ENCODE data around the gene FMNL1. TPM values are rescaled to one million over a fixed set of nuclear protein-coding genes. Genes with fewer than 3 reads are reported as not detected.

The FMNL1 gene
- polyA plus RNA-seq, 1 donor = 5.7 TPM

DNA sequence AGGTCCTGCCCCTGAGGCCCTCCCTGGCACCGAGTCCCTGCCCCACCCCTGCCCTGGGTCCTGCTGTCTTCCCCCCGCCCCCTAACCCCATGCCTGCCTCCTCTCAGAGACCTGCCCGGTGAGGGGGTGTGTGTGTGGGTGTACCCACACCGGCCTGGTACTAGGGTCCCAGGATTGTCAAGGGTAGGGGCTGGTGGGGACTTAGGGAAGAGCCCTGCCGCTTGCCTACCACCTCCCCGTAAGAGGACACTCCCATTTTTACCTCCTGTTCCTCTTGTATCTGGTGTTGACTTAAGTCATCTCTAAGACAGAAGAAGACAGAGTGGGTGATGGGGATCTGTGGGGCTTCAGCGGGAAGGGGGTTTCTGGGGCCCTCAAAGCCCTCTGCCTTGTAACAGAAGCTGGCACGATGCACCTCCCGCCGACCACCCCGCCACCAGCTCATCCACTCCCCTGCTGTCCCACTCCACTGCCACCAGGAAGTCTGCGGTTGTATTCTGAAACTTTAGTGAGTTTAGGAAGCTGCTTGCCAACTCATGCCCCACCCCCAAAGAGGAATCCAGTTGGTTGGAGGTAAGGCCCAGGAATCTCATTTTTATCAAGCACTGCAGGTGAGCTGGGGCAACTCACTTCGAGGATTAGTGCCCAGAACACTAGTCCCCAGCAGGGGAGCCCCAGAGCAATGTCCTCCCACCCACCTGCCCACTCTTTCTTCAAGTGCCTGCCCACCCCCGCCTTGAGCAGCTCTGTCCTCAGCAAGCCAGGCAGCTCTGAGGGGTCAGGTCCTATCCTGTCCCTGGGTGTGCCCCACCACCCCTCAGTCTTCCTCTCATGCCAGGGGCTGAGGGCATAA lies 34.7 kb downstream of the FMNL1 start:
- DNase-seq = no peak

DNA sequence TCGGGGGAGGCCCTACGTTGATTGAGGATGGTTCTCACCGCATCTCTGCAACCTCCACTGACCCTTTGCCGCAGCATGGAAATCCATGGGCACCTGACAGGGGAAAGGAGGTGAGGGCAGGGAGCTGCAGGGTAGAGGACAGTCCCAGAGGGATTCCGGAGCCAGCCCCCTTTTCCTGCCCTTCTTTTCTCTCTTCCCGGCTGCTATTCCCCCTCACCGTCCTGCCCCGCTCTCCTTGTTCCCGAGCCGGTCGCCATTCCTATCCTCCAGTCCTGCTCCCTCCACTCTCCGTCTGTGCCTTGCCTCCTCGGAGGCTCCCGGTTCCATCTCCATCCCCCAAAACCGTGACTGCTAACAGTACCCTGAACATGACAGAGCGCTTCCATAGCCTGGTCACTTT lies 35.4 kb downstream of the FMNL1 start:
- no peak for DNase-seq

DNA sequence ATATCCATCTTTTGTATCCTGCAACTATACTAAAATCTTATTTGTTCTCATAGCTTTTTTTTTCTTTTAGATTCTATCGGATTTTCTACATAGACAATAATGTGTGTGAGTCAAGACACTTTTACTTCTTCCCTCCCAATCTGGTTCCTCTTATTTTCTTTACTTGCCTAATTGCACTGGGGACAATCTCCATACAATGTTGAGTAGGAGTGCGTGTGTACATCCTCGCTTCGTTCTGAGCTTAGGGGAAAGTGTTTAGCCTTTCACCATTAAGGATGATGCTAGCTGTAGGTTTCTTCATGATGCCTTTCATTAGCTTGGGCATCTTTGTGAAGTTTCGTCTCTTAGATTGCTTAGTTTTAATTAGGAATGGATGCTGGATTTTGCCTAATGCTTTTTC lies 37.3 kb downstream of the FMNL1 start:
- no peak for DNase-seq

DNA sequence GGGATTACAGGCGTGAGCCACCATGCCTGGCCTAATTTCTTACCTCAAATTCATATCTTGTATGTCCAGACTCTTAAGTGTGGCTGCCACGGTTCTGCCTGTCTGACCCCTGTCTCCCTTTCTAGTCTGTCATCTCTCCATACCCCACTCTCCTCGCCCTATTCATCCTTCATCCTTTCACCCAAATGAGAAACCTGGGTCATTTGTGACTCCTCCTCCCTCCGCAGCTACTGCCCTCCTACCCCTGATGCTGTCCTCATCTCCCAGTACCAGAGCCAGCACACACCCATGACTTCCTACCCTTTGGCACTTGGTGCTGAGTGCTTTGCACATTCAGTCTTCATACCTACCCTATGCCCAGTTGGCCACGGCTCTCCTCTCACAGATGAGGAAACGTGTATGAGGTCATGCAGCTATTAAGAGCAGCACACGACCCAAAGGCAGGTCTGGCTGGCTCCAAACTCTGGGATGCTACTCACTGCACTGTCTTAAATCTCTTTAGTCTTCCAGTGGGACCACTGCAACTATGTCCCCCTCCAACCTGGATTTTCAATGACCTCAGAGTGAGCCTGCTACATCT lies 38.6 kb downstream of the FMNL1 start:
- DNase-seq = no peak

DNA sequence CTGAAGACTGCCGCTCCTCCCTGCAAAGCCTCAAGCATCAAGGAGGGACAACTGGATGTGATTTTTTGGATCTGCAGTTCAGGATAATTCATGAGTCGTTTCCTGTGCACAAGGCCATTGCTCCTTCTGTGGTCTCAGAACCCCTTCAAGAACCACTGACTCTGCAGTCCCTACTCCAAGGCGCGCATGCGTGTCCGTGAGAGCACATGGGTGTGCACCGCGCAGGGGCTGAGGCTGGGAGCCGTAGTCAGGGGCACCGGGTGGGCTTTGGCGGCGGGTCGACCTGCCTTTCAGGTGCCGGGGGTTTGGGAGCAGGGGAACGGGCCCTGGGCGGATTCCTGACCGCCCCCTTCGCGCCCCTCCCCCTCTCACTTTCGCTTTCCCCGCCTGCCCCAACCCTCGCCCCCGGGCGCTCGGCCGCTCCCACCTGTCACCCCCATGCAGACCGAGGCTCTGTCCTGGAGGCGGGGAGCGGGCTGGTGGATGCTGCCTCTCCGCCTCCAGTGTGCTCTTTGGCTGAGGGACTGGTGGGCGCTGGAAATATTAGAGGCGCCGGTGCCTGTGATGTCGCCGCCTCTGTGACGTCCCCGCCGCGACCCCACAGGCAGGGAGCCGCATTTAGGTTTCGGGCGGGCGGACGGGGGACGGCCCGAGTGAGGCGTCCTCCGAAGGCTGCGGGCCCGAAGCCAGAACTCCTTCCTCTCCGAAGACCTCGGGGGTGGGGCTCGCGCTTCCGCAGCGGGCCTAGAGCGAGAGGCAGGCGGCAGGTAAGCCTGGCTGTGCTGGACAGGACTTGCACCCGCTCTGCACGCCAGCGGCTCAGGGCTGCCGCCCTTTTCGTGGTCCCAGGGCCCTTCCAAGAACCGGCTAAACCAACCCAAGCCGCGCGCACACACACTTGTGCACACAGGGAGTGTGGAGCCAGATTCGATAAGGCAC lies 40.2 kb downstream of the FMNL1 start, which contains the start of gene SPATA32:
TSS of gene SPATA32 (minus strand) at position 518 of the 939 bp plus-strand sequence. CDS start at position 440, 78 bp downstream.
- DNase-seq = no peak

DNA sequence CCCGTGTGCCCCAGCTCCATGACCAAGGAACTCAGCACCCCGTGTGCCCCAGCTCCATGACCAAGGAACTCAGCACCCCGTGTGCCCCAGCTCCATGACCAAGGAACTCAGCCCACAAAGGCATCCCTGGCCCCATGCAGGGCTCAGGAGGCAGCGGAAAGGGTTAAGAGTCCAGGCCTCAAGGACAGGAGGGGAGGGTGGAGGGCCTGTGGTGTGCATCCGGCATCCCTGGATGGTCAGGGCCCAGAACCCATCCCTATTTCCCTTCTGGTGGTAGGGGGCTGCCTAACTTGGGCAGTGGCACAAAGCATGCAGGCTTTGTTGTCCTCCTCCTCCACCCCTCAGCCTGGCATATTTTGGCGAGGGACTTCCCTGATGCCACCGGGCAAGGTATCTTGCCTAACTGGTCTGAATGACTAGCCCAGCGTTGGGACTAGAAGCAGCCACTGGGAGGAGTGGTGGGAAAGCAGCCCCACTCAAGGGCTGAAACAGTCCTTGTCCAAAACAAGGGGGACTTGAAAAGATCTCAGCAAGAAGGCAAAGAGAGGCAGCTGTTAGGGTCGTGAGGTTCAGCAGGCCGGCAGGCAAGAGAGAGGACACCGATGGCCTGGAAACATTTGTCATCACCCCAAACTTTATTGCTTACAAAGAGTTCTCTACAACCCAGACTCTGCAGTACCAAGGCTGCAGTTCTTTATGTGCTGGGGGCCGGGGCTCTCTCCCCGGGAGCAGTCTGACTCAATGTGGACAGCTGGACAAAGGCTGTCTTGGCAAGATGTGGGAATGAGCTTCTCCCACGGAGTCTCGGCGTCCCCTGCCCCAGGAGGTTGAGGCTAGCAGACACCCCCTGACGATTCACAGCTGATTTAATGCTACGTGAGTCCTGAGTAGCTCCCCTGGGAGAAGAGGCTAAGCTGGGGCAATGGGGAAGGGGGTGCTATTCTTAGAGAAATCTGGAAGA lies 41.1 kb downstream of the FMNL1 start:
- no peak for DNase-seq

DNA sequence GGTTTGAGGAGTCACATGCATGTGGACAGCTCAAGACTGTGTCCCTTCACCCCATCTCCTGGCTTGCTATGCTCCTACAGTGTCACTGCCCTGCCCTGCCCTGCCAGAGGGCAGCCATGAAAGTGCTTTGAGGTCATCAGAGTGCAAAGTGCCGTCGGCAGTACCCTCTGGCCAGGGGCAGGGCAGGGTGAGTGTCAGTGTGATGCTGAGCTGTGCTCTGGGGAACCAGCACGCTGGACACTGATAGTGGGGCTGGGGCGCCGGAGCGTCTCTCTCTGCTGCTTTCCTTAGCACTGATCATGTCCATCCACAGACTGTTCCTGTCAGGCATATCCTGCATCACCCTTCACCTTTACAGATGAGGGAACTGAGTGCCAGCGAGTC lies 41.8 kb downstream of the FMNL1 start:
- no peak for DNase-seq

DNA sequence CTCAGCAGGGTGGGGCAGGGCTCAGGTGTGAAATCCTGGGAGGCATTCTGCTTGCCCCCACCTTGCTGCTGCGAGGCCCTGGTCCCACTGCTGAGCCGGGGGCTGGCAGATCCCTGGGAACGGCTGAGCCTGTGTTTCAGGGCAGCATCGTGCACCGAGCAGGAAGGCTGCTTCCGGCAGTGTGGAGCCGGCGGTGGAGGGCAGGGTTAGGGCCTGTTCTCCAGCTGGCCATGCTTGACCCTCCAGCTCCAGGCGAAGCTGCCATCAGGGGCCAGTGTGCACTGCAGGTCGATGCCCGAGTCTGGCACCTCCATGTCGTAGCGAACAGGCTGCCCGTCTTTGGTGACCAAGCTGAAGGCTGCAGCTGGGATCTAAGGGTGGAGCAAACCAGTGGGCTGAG lies 42.7 kb downstream of the FMNL1 start:
- no peak for DNase-seq

DNA sequence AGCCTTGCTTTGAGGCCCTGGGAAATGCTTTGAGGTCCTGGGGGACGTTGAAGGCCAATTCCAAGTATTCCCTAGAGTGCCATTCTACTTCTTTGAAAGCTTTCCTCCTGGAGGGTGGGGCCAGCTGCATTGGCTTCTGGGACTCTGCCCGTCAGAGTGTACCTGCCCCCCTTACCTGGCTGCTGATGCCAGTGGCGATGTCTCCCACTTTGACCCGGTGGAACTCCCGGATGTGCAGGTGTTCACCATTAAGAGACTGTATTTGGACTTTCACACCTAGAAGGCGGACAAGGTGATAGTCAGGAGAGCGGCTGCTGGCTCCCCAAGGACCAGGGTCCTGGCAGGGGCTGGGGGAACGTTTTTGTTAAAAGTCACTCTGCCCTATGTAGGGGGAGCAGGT lies 43.3 kb downstream of the FMNL1 start:
- no peak for DNase-seq

DNA sequence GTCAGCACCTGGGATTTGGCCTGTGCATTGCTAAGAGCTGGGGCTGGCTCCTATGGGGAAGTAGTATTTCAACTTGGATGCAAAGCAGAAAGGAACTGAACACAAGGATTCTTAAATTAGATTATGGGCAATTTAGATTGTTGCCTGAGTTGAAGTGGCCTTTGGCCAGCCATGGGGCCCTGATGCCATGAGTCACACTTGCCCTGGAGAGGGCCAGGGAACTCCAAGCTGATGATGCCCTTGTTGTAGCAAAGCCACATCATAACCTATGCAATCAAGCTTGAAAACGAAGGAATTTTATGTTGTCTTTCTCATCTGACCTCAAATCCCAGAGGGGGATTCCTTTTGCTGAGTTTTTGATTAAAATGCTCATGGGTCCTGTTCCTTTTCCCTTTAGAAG lies 44.1 kb downstream of the FMNL1 start:
- DNase-seq = no peak

DNA sequence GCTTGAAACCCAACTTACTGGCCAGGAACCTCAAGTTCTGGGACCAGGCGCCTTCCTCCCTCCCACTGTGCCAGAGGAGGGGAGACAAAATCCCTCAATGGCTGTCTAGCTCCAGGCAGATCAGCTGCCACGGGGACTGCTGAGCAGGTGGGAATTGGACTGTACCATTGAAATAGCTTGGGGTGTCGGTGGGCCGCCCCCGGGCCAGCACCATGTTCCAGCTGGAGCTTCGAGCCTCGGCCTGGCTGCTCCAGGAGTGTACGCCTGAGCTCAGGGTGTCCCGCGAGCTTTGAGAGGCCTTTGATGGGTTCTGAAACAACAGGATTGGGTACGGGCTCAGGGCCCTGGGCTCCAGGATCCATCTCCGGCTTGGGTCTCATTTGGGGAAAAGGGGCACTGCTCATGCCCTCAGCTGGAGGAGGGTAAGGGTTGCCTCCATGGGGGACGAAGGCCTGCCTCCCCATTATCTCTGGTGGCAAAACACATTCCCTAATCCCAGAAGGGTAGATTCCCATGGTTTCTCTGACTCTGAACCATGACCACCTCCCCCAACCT lies 44.8 kb downstream of the FMNL1 start:
- DNase-seq = no peak

DNA sequence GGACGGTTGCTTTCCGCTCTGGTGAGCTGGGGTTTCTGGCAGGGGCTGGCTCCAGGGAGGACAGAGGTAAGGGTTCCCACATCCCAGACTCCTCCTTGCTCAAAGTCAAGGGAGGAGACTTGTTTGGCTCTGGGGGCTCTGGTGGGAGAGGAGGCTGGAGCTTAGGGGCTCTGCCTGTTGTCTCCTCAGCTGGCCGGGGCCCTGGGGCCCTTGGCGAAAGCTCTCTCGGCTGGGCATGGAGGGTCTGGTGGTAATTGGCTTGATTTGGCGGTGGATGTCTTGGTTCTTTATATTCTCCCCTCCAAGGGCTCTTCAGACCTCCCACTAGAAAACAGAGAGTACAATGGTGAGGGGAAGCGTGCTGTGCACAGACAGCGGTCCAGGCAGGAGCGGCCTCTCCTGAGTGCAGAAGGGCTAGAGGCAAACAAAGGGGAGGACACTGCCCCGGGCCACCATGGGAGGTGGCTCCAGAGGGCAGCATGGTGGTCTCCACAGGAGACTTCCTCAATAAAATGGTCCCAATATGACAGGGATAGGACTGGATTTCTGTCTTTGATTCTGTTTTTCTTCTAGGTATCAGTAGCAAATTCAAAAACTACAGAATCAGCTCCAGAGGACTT lies 45.9 kb downstream of the FMNL1 start:
- no peak for DNase-seq

DNA sequence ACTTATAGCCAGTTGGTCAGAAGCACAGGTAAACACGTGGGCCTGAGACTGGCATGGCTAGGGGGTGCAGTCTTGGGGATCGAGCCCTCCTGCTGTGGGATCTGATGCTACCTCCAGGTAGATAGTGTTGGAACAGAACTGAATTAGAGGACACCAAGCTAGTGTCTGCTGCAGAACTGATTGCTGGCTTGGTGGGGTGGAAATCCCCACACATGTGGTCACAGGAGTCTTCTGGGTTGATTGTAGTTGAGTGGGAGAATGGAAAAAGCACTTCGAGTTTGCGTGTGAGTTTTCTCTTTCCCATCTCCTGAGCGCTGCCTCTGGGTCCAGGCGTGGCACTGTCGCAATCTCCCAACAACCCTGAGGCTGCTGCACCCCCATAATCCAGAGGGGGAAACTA lies 48.2 kb downstream of the FMNL1 start:
- no peak for DNase-seq

DNA sequence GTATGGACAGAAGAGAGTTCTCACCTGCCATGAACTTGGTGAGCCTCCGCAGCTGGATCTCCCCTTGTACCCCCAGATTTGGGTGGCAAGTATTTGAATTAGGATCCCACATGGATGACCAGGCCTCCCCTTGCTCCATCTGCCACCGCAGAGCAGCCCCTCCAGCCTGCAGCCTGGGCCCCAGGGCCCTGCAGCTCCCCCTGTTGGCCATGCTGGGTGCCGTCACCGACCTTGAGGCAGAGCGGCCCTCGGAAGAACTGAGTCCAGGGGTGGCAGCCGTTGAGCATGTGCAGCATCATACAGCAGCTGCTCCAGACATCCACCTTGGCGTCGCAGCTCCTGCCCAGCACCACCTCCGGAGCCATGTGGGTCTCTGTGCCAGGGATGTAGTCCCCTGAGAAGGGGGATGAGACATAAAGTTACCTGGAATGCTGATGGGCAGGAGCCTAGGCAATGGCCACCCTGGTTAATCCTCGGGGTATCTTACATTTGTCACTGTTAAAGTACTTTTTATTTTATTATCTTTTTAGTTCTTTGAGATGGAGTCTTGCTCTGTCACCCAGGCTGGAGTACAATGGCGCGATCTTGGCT lies 49.2 kb downstream of the FMNL1 start:
- DNase-seq = no peak

DNA sequence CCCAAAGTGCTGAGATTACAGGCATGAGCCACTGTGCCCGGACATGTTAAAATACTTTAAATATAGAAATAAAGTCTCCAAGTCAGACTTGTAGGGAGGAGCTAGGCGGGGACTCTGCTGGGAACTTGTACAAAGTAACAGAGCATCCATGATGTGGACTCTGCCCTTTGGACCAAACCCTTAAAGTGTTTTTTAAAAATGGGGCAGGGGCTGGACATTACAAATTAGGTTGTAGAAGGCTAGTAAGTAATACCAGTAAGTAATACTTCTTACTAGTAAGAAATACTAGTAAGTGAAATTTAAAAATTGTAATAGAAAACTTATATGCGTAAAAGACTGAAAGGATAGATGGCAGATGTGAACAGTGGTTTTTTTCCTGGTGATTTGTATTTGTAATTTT lies 49.9 kb downstream of the FMNL1 start:
- no peak for DNase-seq

DNA sequence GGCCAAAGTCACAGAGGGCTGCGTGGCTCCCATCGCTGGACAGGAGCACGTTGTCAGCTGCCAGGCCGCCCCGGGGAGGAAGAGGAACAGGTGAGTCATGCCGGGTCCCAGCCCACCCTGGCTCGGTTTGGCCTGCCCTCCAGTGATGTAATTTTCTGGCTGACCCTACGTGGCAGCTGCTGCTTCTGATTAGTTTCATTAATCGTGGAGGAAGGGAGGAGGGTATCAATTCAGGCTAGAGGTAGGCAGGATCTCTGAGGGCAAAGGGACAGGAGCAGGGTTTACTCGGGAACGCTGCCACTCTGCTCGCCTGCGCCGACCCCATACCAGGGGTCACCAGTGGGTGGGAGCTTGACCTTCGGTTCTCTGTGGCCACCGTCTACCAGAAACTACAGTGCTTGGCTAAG lies 51.9 kb downstream of the FMNL1 start:
- no peak for DNase-seq

DNA sequence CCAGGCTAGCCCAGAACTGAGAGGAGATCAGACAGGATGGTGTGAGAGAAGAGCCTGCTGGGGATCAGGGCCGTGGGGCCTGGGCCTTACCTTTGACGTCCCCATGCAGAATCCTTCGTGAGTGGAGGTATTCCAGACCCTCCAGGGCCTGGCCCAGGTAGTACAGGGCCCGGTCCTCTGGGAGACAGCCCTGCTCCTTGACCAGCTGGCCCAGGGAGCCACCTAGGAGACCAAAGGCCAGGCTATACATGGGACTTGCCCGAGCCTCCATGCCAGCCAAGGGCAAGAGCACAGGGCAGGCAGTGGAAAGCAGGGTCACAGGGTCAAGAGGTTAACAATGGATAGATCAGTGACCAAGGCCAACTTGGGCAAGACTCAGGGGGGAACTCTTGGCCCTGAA lies 52.3 kb downstream of the FMNL1 start:
- no peak for DNase-seq

DNA sequence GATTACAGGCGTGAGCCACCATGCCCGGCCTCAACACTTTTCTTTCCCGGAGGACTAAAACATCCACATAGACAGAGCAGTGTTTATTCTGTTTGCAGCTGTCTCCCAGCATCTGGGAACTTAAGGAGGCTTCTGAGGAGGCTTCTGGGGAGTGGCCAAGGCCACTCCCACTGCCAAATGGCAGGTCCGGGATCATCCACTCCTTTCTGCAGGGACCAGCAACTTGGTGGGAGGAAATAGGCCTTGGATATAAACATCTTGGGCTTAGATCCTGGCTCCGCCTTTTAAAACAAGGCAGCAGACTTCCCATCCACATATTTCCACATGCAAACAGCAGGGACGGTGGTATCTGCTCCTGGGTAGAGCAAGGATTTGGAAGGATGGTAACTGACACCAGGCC lies 54.3 kb downstream of the FMNL1 start:
- DNase-seq = no peak

DNA sequence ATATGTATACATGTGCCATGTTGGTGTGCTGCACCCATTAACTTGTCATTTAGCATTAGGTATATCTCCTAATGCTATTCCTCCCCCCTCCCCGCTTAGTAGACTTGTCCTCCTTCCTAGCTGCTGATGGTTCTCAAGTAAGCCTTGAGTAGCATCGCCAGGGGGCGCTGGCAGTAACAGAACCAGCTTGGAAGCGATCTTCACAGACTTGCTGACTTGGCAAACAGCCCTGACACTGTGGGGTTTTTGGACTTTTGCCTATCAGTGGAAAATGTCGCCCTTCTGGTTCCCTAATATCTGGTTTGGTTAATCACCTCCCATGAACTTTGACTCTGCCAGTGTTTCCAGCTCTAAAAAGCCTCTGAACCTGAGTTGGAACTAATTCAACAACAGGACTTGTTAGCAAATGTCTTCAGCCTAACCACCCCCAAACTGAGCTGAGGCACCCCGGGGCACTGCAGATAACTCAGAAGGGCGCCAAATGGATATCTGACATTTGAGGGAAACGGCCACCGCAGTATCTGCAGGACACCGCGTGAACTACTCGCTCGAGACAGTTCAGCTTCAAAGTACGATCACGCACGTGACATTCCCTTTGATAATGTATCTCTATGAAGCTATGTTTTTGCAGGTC lies 55.6 kb downstream of the FMNL1 start:
- peak; percentile 93 for DNase-seq

DNA sequence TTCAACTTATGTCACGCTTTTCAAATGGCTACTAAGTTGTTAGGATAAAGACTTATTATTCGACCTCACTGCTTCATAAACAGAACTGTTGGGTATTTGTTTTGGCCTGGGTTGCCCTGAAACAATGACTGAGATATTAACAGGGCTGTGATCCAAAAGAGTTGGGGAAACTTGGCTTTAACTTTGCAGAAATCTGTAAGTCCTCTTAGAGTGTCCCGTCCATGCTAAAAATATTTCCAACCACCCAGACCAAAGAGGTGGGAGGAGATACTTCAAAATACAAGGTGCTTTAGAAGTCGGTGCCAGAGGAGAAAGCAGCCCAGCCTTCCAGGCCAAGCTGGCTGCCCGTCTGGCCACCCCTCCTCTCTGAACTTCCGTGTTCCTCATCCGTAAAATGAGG lies 56.3 kb downstream of the FMNL1 start:
- no peak for DNase-seq
